ENCODE data around the gene MTF1.

The MTF1 gene

GRCh38 chr1:37839676-37840075 is 19.7 kb downstream of the MTF1 start:
- DNase-seq (ENCODE audit: low spot score) (no peak), ATAC-seq (ENCODE audit: low read depth) (no peak)
- Histone ChIP-seq H3K36me3 (ENCODE audit: low read depth) (peaks cover 59% of the 10 kb centered on the region), H3K4me3 (ENCODE audit: severe bottlenecking) (no peak overlapping the region), H3K27ac (ENCODE audit: poor library complexity, severe bottlenecking) (no peak overlapping the region), H3K4me1 (ENCODE audit: insufficient read depth, poor library complexity, severe bottlenecking) (no peaks in the 10 kb centered on the region), H3K9me3 (ENCODE audit: severe bottlenecking) (no peaks in the 10 kb centered on the region), H3K27me3 (ENCODE audit: insufficient read depth, poor library complexity, severe bottlenecking) (no peaks in the 10 kb centered on the region)
- no peak for TF ChIP-seq CTCF (IDR thresholded peaks at IDR 0.05; ENCODE audit: poor library complexity, severe bottlenecking)

GRCh38 chr1:37836788-37837187 is 22.6 kb downstream of the MTF1 start:
- H3K4me1 ChIP-seq (ENCODE audit: insufficient read depth, poor library complexity, severe bottlenecking): no peaks in the 10 kb centered on the region
- no peak overlapping the region for H3K27ac ChIP-seq (ENCODE audit: poor library complexity, severe bottlenecking)
- no peak for ATAC-seq (ENCODE audit: low read depth)
- H3K27me3 ChIP-seq (ENCODE audit: insufficient read depth, poor library complexity, severe bottlenecking): no peaks in the 10 kb centered on the region
- no peak overlapping the region for H3K4me3 ChIP-seq (ENCODE audit: severe bottlenecking)
- no peaks in the 10 kb centered on the region for H3K9me3 ChIP-seq (ENCODE audit: severe bottlenecking)
- DNase-seq (ENCODE audit: low spot score): no peak
- TF ChIP-seq CTCF (IDR thresholded peaks at IDR 0.05; ENCODE audit: poor library complexity, severe bottlenecking): no peak
- H3K36me3 ChIP-seq (ENCODE audit: low read depth): peaks cover 81% of the 10 kb centered on the region

GRCh38 chr1:37831809-37832208 is 27.6 kb downstream of the MTF1 start:
- TF ChIP-seq CTCF (IDR thresholded peaks at IDR 0.05; ENCODE audit: poor library complexity, severe bottlenecking): no peak
- Histone ChIP-seq H3K4me1 (ENCODE audit: insufficient read depth, poor library complexity, severe bottlenecking) (peaks cover 5% of the 10 kb centered on the region), H3K4me3 (ENCODE audit: severe bottlenecking) (no peak overlapping the region), H3K36me3 (ENCODE audit: low read depth) (peaks cover 87% of the 10 kb centered on the region), H3K27ac (ENCODE audit: poor library complexity, severe bottlenecking) (no peak overlapping the region), H3K27me3 (ENCODE audit: insufficient read depth, poor library complexity, severe bottlenecking) (no peaks in the 10 kb centered on the region), H3K9me3 (ENCODE audit: severe bottlenecking) (no peaks in the 10 kb centered on the region)
- ATAC-seq (ENCODE audit: low read depth): no peak
- no peak for DNase-seq (ENCODE audit: low spot score)

- no peak for ATAC-seq (ENCODE audit: low read depth)
- H3K4me1 ChIP-seq (ENCODE audit: insufficient read depth, poor library complexity, severe bottlenecking): peaks cover 5% of the 10 kb centered on the region
- no peak overlapping the region for H3K27ac ChIP-seq (ENCODE audit: poor library complexity, severe bottlenecking)
- no peak for TF ChIP-seq CTCF (IDR thresholded peaks at IDR 0.05; ENCODE audit: poor library complexity, severe bottlenecking)
- no peaks in the 10 kb centered on the region for H3K9me3 ChIP-seq (ENCODE audit: severe bottlenecking)
- DNase-seq (ENCODE audit: low spot score): no peak
- no peaks in the 10 kb centered on the region for H3K27me3 ChIP-seq (ENCODE audit: insufficient read depth, poor library complexity, severe bottlenecking)
- H3K4me3 ChIP-seq (ENCODE audit: severe bottlenecking): no peak overlapping the region
- peaks cover 82% of the 10 kb centered on the region for H3K36me3 ChIP-seq (ENCODE audit: low read depth)
Observed at GRCh38 chr1:37831109-37831508, 28.3 kb downstream of the MTF1 start.

GRCh38 chr1:37828410-37829074 is 30.9 kb downstream of the MTF1 start:
- TF ChIP-seq CTCF (IDR thresholded peaks at IDR 0.05; ENCODE audit: poor library complexity, severe bottlenecking): no peak
- peaks cover 75% of the 10 kb centered on the region for H3K36me3 ChIP-seq (ENCODE audit: low read depth)
- no peak overlapping the region for H3K27ac ChIP-seq (ENCODE audit: poor library complexity, severe bottlenecking)
- DNase-seq (ENCODE audit: low spot score): no peak
- H3K27me3 ChIP-seq (ENCODE audit: insufficient read depth, poor library complexity, severe bottlenecking): no peaks in the 10 kb centered on the region
- no peaks in the 10 kb centered on the region for H3K9me3 ChIP-seq (ENCODE audit: severe bottlenecking)
- ATAC-seq (ENCODE audit: low read depth): 0 out of 3 replicates have a peak, but pooled peaks have one; percentile 27
- no peak overlapping the region for H3K4me3 ChIP-seq (ENCODE audit: severe bottlenecking)
- H3K4me1 ChIP-seq (ENCODE audit: insufficient read depth, poor library complexity, severe bottlenecking): peaks cover 5% of the 10 kb centered on the region
